Measurements from ENCODE around the gene LHX8.

The LHX8 gene

GRCh38 chr1:75198761-75199160 is 64.6 kb downstream of the LHX8 start:
- Histone ChIP-seq H3K4me2 (ENCODE audit: insufficient read depth, low read length) (no peak overlapping the region), H2AFZ (ENCODE audit: low read depth, low read length) (no peak overlapping the region), H4K20me1 (ENCODE audit: insufficient read depth, low read length) (no peaks in the 10 kb centered on the region), H3K27me3 (ENCODE audit: insufficient read depth, low read length, poor library complexity) (no peaks in the 10 kb centered on the region), H3K4me3 (ENCODE audit: low read depth in 1 of 2, low read length in 2 of 2) (no peak overlapping the region), H3K36me3 (ENCODE audit: insufficient read depth, low read length) (no peaks in the 10 kb centered on the region), H3K9me3 (ENCODE audit: insufficient read depth, low read length, severe bottlenecking) (no peaks in the 10 kb centered on the region), H3K27ac (ENCODE audit: low read length) (no peak overlapping the region), H3K4me1 (ENCODE audit: insufficient read depth, low read length) (no peaks in the 10 kb centered on the region), H3K79me2 (ENCODE audit: insufficient read depth, low read length) (no peaks in the 10 kb centered on the region), H3K9ac (ENCODE audit: low read depth, low read length) (no peak overlapping the region)
- no peak for ATAC-seq (ENCODE audit: insufficient read depth, low read depth)
- DNase-seq = no peak
- TF ChIP-seq CTCF (IDR thresholded peaks at IDR 0.05; ENCODE audit: borderline replicate concordance, extremely low read depth, low read length, poor library complexity, severe bottlenecking) = no peak
- no peak for TF ChIP-seq EZH2 (IDR thresholded peaks at IDR 0.05; ENCODE audit: borderline replicate concordance, low read depth, low read length, severe bottlenecking)

- Histone ChIP-seq H3K9ac (ENCODE audit: low read depth, low read length) (no peak overlapping the region), H3K4me2 (ENCODE audit: insufficient read depth, low read length) (no peak overlapping the region), H3K4me3 (ENCODE audit: low read depth in 1 of 2, low read length in 2 of 2) (no peak overlapping the region), H3K79me2 (ENCODE audit: insufficient read depth, low read length) (no peaks in the 10 kb centered on the region), H3K4me1 (ENCODE audit: insufficient read depth, low read length) (no peaks in the 10 kb centered on the region), H3K27ac (ENCODE audit: low read length) (no peak overlapping the region), H4K20me1 (ENCODE audit: insufficient read depth, low read length) (no peaks in the 10 kb centered on the region), H3K27me3 (ENCODE audit: insufficient read depth, low read length, poor library complexity) (no peaks in the 10 kb centered on the region), H2AFZ (ENCODE audit: low read depth, low read length) (no peak overlapping the region), H3K9me3 (ENCODE audit: insufficient read depth, low read length, severe bottlenecking) (no peaks in the 10 kb centered on the region), H3K36me3 (ENCODE audit: insufficient read depth, low read length) (no peaks in the 10 kb centered on the region)
- no peak for TF ChIP-seq EZH2 (IDR thresholded peaks at IDR 0.05; ENCODE audit: borderline replicate concordance, low read depth, low read length, severe bottlenecking)
- TF ChIP-seq CTCF (IDR thresholded peaks at IDR 0.05; ENCODE audit: borderline replicate concordance, extremely low read depth, low read length, poor library complexity, severe bottlenecking) = no peak
- no peak for ATAC-seq (ENCODE audit: insufficient read depth, low read depth)
- no peak for DNase-seq
These were observed 68.6 kb downstream of the LHX8 start for GRCh38 chr1:75202751-75203150.

- H3K79me2 ChIP-seq (ENCODE audit: insufficient read depth, low read length) = no peaks in the 10 kb centered on the region
- H3K27ac ChIP-seq (ENCODE audit: low read length) = no peak overlapping the region
- DNase-seq (peak; percentile 5), ATAC-seq (ENCODE audit: insufficient read depth, low read depth) (peak; percentile 76)
- no peaks in the 10 kb centered on the region for H3K27me3 ChIP-seq (ENCODE audit: insufficient read depth, low read length, poor library complexity)
- no peaks in the 10 kb centered on the region for H3K9me3 ChIP-seq (ENCODE audit: insufficient read depth, low read length, severe bottlenecking)
- no peak overlapping the region for H3K4me3 ChIP-seq (ENCODE audit: low read depth in 1 of 2, low read length in 2 of 2)
- no peaks in the 10 kb centered on the region for H4K20me1 ChIP-seq (ENCODE audit: insufficient read depth, low read length)
- H2AFZ ChIP-seq (ENCODE audit: low read depth, low read length) = no peak overlapping the region; the same call in 1 of the 2 replicates
- no peaks in the 10 kb centered on the region for H3K4me1 ChIP-seq (ENCODE audit: insufficient read depth, low read length)
- H3K9ac ChIP-seq (ENCODE audit: low read depth, low read length) = no peak overlapping the region
- no peaks in the 10 kb centered on the region for H3K36me3 ChIP-seq (ENCODE audit: insufficient read depth, low read length)
- no peak for TF ChIP-seq EZH2 (IDR thresholded peaks at IDR 0.05; ENCODE audit: borderline replicate concordance, low read depth, low read length, severe bottlenecking)
- peak; percentile 79 for TF ChIP-seq CTCF (IDR thresholded peaks at IDR 0.05; ENCODE audit: borderline replicate concordance, extremely low read depth, low read length, poor library complexity, severe bottlenecking)
- no peak overlapping the region for H3K4me2 ChIP-seq (ENCODE audit: insufficient read depth, low read length)
These were observed 69.5 kb downstream of the LHX8 start for GRCh38 chr1:75203415-75204277.

Measured in DND-41 (cell line).